Lung (tissue), 16 donors: ENCODE data around the gene IFNK. TPM values are rescaled to one million over a fixed set of nuclear protein-coding genes. Genes with fewer than 3 reads are reported as not detected.

Experiments
- ATAC-seq: fragments of 200-7000 bp; cut with Tn5 transposase; one replicate; pipeline ENCODE4 v1.9.1; 2020; ENCODE audit warnings: moderate number of reproducible peaks; ENCODE audit not compliant: insufficient read depth, low FRiP score
- DNase-seq, 3 donors: peaks; one replicate each; pipeline ENCODE4 v3.0.0-alpha.2; 2013 to 2017
- H3K27ac ChIP-seq, 2 donors: one replicate each; pipeline ENCODE4 v1.5.1; 2013; ENCODE audit warnings: mild to moderate bottlenecking in 2 of 2, moderate library complexity in 2 of 2, control low read depth in 1 of 2, inconsistent platforms in 1 of 2, low read depth in 1 of 2, low read length in 1 of 2
- H3K27me3 ChIP-seq, 3 donors: one replicate each; pipeline ENCODE4 v1.5.1; 2013; ENCODE audit warnings: low read length in 2 of 3; ENCODE audit not compliant: control insufficient read depth in 3 of 3, insufficient read depth in 3 of 3
- H3K36me3 ChIP-seq, 4 donors: one replicate each; pipeline ENCODE4 v1.5.1; 2013; ENCODE audit warnings: low read length in 4 of 4, mild to moderate bottlenecking in 1 of 4, moderate library complexity in 1 of 4; ENCODE audit not compliant: control insufficient read depth in 4 of 4, insufficient read depth in 4 of 4
- H3K4me1 ChIP-seq, 5 donors: one replicate each; pipeline ENCODE4 v1.5.1; 2013; ENCODE audit warnings: low read length in 5 of 5, mild to moderate bottlenecking in 2 of 5, moderate library complexity in 1 of 5; ENCODE audit not compliant: control insufficient read depth in 5 of 5, insufficient read depth in 5 of 5
- H3K4me3 ChIP-seq: one replicate; pipeline ENCODE4 v1.5.1; 2013; ENCODE audit warnings: mild to moderate bottlenecking, control low read depth, moderate library complexity
- H3K9ac ChIP-seq, 2 donors: one replicate each; pipeline ENCODE4 v1.5.1; 2013; ENCODE audit warnings: low read length in 2 of 2, control low read depth in 1 of 2; ENCODE audit not compliant: insufficient read depth in 1 of 2
- H3K9me3 ChIP-seq, 4 donors: one replicate each; pipeline ENCODE4 v1.5.1; 2013; ENCODE audit warnings: low read length in 3 of 4, mild to moderate bottlenecking in 1 of 4, moderate library complexity in 1 of 4; ENCODE audit not compliant: control insufficient read depth in 4 of 4, insufficient read depth in 3 of 4
- CTCF ChIP-seq: IDR thresholded peaks from 2 replicates; pipeline ENCODE4 v1.5.1; 2012; ENCODE audit warnings: mild to moderate bottlenecking; ENCODE audit errors: control extremely low read depth, extremely low read depth
- WGBS, 2 donors: extraction: QIAGEN DNeasy Blood & Tissue Kit; methylation state at CpG; one replicate each; pipeline ENCODE4 v1.1.7; 2013; 5-methylcytosine and 5-hydroxymethylcytosine counted together
- long read RNA-seq, 5 donors: transcript quantifications; one replicate each; lab custom pipeline, GENCODE V29; 2026
- polyA plus RNA-seq, 2 donors: library from polyadenylated mRNA; stranded (reverse); fragments of 200-250 nt; gene quantifications; one replicate each; pipeline ENCODE4 v1.2.1, GENCODE V29; 2013
- total RNA-seq, 2 donors: library from RNA; depleted of rRNA in 1 of 2; stranded (reverse); fragments of >200 nt in 1 of 2; gene quantifications; one replicate each; pipeline ENCODE4 v1.2.1, GENCODE V29; 2014 to 2021
- donor health status: control.
- donor health status: control.
- donor health status: Bipolar disorder and iron deficiency.
- donor health status: healthy.
- donor health status: DM: yes; HTN: yes; CAD: no.

IFNK gene, protein sequence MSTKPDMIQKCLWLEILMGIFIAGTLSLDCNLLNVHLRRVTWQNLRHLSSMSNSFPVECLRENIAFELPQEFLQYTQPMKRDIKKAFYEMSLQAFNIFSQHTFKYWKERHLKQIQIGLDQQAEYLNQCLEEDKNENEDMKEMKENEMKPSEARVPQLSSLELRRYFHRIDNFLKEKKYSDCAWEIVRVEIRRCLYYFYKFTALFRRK
- total RNA-seq, result not detected
- polyA plus RNA-seq, result not detected
- long read RNA-seq, donor 1, result 0 reads
- long read RNA-seq, donor 2, result 0 reads
- long read RNA-seq, donor 3, result 0 reads
- long read RNA-seq, donor 4, result 0 reads
- long read RNA-seq, donor 5, result 0 reads

DNA sequence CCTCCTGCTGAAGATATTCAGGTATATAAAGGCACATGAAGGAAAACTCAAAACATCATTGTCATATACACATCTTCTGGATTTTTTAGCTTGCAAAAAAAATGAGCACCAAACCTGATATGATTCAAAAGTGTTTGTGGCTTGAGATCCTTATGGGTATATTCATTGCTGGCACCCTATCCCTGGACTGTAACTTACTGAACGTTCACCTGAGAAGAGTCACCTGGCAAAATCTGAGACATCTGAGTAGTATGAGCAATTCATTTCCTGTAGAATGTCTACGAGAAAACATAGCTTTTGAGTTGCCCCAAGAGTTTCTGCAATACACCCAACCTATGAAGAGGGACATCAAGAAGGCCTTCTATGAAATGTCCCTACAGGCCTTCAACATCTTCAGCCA, at the start of gene IFNK:
Gene IFNK, plus strand, starts transcription at position 55 of the 400 bp plus-strand sequence. Its CDS starts 47 bp downstream, at position 102.
- WGBS, 2 donors, result 81 to 85% methylated on average over 2 of the region's 2 CpGs
- DNase-seq (no peak), ATAC-seq (no peak)
- H3K27me3 ChIP-seq, result no peaks in the 10 kb centered on the region
- H3K9ac ChIP-seq, result no peak within 1 kb of the TSS
- H3K4me1 ChIP-seq, result peaks cover 0 to 16% (median 4%) of the 10 kb centered on the region in 5 donors
- H3K27ac ChIP-seq, result no peak within 1 kb of the TSS
- H3K4me3 ChIP-seq, result no peak within 1 kb of the TSS
- TF ChIP-seq CTCF, result no peak
- H3K9me3 ChIP-seq, result no peaks in the 10 kb centered on the region
- peaks cover 0 to 2% (median 0%) of the 10 kb centered on the region in 4 donors for H3K36me3 ChIP-seq

DNA sequence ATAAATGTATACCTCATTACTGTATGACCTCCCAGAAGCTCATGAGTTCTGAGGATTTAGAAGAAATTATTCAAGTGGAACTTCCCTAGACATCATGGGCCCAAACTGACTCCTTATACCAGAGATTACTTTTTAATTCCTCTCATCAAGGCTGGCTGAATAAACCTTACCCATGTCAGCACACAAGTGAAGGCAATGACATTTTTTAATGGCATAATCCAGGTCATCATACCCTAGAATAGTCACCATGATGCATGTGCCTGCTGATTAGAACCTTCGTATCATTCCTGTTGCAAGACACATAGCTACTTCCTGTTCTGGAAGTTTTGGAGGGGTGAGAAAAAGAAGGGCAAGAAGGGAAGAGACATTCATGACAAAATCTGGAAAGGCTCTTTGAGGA, 49.8 kb upstream of the IFNK start:
- no peak for TF ChIP-seq CTCF
- H3K27ac ChIP-seq, result no peak overlapping the region
- ATAC-seq (no peak), DNase-seq (no peak)
- H3K36me3 ChIP-seq, result no peaks in the 10 kb centered on the region
- H3K9me3 ChIP-seq, result peaks cover 0 to 4% (median 2%) of the 10 kb centered on the region in 4 donors
- peaks cover 4 to 40% (median 23%) of the 10 kb centered on the region in 5 donors for H3K4me1 ChIP-seq
- no peaks in the 10 kb centered on the region for H3K27me3 ChIP-seq
- no peak overlapping the region for H3K4me3 ChIP-seq
- H3K9ac ChIP-seq, result no peak overlapping the region
- 55 to 59% methylated on average over 1 of the region's 1 CpG for WGBS, 2 donors

GRCh38 chr9:27475057-27475595, 49.0 kb upstream of the IFNK start:
- ATAC-seq (no peak), DNase-seq (peak; percentile 24 to 81 (median 69))
- Histone ChIP-seq H3K27ac (peak overlapping the region in 1 of 2 donors; percentile 67), H3K36me3 (peaks cover 0 to 3% (median 0%) of the 10 kb centered on the region in 4 donors), H3K4me1 (peaks cover 4 to 40% (median 23%) of the 10 kb centered on the region in 5 donors), H3K9ac (peak overlapping the region in 1 of 2 donors; percentile 20), H3K27me3 (no peaks in the 10 kb centered on the region), H3K9me3 (peaks cover 0 to 4% (median 2%) of the 10 kb centered on the region in 4 donors), H3K4me3 (no peak overlapping the region)
- no peak for TF ChIP-seq CTCF
- 77 to 83% methylated on average over 7 of the region's 7 CpGs for WGBS, 2 donors
